GM18951 (cell line): ENCODE data around the gene TBX10.
"Not testable (repeated sequence)": the region's sequence is repeated elsewhere in the genome, so short reads cannot be mapped to it uniquely, and the experiment has no call there.

ENCODE experiments used
- POLR2A ChIP-seq: IDR thresholded peaks from 4 replicates; pipeline ENCODE4 v1.6.1; 2011; ENCODE audit warnings: mild to moderate bottlenecking; ENCODE audit not compliant: insufficient read length, insufficient read depth; ENCODE audit errors: extremely low read depth
- in situ Hi-C: fragments of 300-500 bp; cut with MboI; formaldehyde crosslinking; loops from one replicate; pipeline ENCODE4 v1.12.0; 2022; ENCODE audit warnings: low sequenced_read_pairs, mixed read lengths, inconsistent platforms; ENCODE audit not compliant: unreplicated experiment

Gene TBX10

GRCh38 chr11:67606492-67607295, 32.9 kb downstream of the TBX10 start, which contains the start of gene NDUFV1:
TSS of gene NDUFV1 (plus strand) at chr11:67606936. CDS start at chr11:67607005, 69 bp downstream.
- TF ChIP-seq POLR2A, result peak; percentile 81
- in situ Hi-C loops, result no loop called here

DNA sequence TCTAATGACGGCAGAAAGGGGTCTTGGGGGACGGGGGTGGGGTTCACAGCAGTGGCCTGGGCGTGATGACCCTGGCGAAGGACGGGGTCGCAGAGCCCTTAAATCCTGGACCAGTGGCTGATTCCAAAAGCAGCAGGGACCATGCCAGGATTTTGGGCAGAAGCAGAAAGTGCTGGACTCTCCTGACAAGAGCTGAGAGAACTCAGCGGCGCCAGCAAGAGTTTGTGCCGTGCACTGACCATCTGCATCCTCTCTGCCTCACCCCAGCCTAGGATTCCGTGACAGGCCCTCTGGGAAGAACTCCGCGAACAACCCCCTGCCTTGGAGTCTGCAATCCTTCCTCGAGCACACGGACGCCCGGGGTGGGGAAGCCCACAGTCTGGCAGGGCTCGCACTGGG, 33.5 kb downstream of the TBX10 start:
- no peak for TF ChIP-seq POLR2A
- in situ Hi-C loops, result no loop called here

- no peak for TF ChIP-seq POLR2A
- in situ Hi-C loops, result no loop called here
Measured at GRCh38 chr11:67605231-67606011, 34.1 kb downstream of the TBX10 start.

DNA sequence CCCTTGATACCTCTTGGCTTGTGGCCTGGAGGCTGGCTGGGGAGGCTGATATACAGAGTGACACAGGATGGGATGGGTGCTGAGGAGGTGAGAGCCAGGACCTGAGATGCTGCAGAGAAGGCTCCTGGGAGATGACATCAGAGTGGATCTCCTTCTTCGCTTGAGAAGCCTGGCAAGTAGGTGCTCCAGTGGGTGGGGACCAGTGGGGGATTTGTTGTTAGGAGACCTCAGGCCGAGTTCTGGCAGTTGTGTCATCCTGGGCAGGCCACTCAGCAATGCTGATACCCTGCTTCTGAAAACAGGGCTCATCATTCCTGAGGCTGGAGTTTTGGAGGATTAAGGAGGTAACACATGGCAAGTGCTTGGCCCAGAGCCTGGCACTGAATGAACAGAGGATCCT, 34.7 kb downstream of the TBX10 start:
- no peak for TF ChIP-seq POLR2A
- in situ Hi-C loops, result no loop called here

GRCh38 chr11:67604119-67604518, 35.4 kb downstream of the TBX10 start:
- in situ Hi-C loops, result not testable (repeated sequence)

DNA sequence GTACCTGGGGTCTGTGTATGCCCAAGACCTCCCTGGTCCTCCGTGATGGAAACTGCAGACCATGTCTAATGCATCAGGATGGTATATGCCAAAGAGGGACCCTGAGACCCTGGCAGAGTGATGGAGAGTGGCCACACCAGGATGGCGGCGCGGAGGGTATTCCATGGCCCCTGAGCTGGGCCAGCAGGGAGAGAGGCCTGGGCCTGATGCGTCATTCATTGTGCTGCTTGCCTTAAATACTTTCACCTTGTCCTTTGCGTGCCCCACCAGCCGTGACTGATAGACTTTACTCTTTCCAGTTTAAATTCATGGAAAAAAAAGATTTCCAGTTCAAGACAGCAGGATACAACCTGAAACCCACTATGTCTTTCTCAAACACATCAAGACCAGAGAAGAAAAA, 38.5 kb downstream of the TBX10 start:
- no peak for TF ChIP-seq POLR2A
- in situ Hi-C loops, result no loop called here

DNA sequence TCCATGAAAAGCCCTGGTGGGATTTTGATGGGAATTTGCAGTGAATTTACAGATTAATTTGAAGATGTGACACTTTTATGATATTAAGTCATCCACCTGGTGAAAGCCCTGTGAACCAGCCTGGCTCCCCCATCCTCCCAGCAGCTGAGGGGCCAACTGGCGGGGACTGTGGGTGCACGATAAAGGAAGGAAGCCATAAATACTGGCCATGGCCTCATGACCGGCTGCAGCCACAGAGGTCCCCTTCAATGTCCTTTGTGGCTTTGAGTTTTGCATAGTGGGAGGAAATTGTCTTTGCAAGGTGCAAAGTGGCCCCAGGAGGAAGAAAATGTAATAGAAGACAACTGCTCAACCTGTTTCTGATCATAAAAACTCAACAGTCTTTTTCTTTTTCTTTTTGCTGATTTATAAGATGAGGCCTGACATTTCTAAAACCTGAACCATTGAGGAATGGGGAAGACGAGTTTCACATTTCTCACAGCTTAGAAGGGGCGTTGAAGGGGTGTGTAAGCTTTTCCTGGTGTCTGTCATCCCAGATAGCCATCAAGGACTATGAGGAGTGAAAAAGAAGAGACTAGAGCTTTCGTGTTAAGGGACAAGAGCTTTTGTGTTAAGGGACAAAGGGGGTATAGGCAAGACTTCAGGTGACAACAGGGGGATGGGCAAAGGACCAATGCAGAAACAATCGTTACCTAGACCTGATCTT, 39.1 kb downstream of the TBX10 start:
- in situ Hi-C loops, result no loop called here
- TF ChIP-seq POLR2A, result peak; percentile 24

- in situ Hi-C loops, result no loop called here
Measured at GRCh38 chr11:67599149-67599548, 40.4 kb downstream of the TBX10 start.

DNA sequence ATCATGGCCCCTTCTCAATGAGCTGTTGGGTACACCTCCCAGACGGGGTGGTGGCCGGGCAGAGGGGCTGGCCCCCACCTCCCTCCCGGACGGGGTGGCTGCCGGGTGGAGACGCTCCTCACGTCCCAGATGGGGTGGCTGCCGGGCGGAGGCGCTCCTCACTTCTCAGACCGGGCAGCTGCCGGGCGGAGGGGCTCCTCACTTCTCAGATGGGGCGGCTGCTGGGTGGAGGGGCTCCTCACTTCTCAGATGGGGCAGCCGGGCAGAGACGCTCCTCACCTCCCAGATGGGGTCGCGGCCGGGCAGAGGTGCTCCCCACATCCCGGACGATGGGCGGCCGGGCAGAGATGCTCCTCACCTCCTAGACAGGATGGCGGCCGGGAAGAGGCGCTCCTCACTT, 41.6 kb downstream of the TBX10 start:
- in situ Hi-C loops, result not testable (repeated sequence)

More at GRCh38 chr11:67599149-67599548, 40.4 kb downstream of the TBX10 start:
- TF ChIP-seq POLR2A, result no peak

DNA sequence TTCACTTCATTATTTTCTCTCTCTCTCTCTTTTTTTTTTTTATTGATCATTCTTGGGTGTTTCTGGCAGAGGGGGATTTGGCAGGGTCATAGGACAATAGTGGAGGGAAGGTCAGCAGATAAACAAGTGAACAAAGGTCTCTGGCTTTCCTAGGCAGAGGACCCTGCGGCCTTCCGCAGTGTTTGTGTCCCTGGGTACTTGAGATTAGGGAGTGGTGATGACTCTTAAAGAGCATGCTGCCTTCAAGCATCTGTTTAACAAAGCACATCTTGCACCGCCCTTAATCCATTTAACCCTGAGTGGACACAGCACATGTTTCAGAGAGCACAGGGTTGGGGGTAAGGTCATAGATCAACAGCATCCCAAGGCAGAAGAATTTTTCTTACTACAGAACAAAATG, 42.1 kb downstream of the TBX10 start:
- in situ Hi-C loops, result not testable (repeated sequence)

DNA sequence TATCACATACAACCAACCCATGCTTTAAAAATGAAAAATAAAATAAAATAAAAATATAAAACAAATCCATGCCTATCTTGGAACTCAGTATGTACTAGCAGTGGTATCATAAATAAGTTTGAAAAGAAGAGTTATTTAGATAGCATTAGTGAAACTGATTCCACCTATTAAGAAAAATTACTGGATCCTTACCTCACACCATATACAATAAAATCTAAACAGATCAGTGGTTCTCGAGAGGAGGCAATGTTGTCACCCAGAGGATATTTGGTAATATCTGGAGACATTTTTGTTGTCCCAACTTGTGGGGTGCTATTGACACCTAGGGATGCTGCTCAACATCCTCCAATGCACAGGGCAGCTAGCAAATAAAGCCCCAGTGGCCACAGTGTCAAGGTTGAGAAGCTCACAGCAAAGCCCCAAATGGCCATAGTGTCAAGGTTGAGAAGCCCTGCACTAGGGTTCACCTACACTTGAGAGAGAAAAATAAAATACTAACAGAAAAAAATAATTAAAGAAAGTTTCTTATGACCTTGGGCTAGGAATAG, 42.7 kb downstream of the TBX10 start:
- in situ Hi-C loops, result no loop called here
- TF ChIP-seq POLR2A, result no peak

DNA sequence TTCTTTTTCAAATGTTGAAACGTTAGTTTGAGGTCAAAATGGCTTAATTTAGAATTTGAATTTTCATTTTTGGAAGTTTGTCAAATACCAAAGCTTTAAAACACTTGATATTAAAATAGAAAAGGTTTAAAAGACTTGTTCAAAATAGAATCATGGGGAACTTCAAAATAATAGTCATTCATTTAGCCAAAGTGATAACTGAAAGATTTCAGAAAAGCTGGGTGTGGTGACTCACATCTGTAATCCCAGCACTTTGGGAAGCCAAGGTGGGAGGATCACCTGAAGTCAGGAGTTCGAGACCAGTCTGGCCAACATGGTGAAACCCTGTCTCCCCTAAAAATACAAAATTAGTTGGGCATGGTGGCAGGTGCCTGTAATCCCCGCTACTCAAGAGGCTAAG, 45.1 kb downstream of the TBX10 start:
- TF ChIP-seq POLR2A, result no peak
- in situ Hi-C loops, result no loop called here

DNA sequence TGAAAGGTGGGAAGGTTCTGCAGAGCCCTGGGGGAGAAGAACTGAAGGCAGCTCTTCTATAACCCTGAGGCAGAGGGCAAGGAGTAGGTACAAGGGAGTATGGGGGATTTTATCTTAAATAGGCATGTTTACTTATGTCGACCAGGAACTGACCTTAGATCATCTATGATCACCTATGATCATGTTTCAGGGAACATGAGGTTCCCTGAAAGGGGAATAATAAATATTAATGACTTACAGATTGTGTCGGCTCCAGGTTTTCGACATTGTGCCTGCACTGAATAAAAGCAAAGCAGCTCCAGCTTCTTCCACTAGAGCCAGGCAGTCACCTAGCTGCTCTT, 46.0 kb downstream of the TBX10 start:
- in situ Hi-C loops, result no loop called here
- TF ChIP-seq POLR2A, result no peak
